HEK293T (cell line): ENCODE results near the gene TLE1.

Experiments used
- ARNT ChIP-seq: fragments of 450-650 bp; IDR thresholded peaks from 2 replicates; pipeline ENCODE4 v1.6.1; 2017; ENCODE audit warnings: mild to moderate bottlenecking
- HDGF ChIP-seq: fragments of 450-650 bp; IDR thresholded peaks from 2 replicates; pipeline ENCODE4 v1.6.1; 2017; ENCODE audit warnings: antibody characterized with exemption, borderline replicate concordance

GRCh38 chr9:81558091-81558830 lies 131.1 kb downstream of the TLE1 start:
- TF ChIP-seq ARNT = no peak
- TF ChIP-seq HDGF = no peak
